ENCODE data around the gene KAT6B. TPM values are rescaled to one million over a fixed set of nuclear protein-coding genes. Genes with fewer than 3 reads are reported as not detected.

KAT6B gene
- polyA plus RNA-seq, 6 donors from 2014 or later: 12.0 to 42.5 (median 29.4) TPM

- ATAC-seq (ENCODE audit: low read depth in 2 of 2) (no peak), DNase-seq (no peak)
- H3K4me1 Mint-ChIP-seq: peaks cover 4 to 15% (median 14%) of the 10 kb centered on the region in 3 donors
- H3K4me3 Mint-ChIP-seq: no peak overlapping the region
- H3K36me3 Mint-ChIP-seq: peaks cover 5 to 39% of the 10 kb centered on the region in 2 donors
- no peak overlapping the region for H3K27ac Mint-ChIP-seq
- no peaks in the 10 kb centered on the region for H3K9me3 Mint-ChIP-seq
- H3K27me3 Mint-ChIP-seq: no peaks in the 10 kb centered on the region
Measured at GRCh38 chr10:74987339-74988053, 161.1 kb downstream of the KAT6B start.

GRCh38 chr10:74988054-74988775 is 161.8 kb downstream of the KAT6B start:
- ATAC-seq (ENCODE audit: low read depth in 2 of 2) (no peak), DNase-seq (no peak)
- Mint-ChIP-seq H3K4me3 (no peak overlapping the region), H3K27ac (peak overlapping the region in 2 of 6 donors; percentile 11 to 28), H3K4me1 (peaks cover 0 to 9% (median 7%) of the 10 kb centered on the region in 3 donors), H3K27me3 (no peaks in the 10 kb centered on the region), H3K9me3 (no peaks in the 10 kb centered on the region), H3K36me3 (peaks cover 5 to 45% of the 10 kb centered on the region in 2 donors)

- ATAC-seq (ENCODE audit: low read depth in 2 of 2): no peak
- peak overlapping the region in 2 of 6 donors; percentile 7 to 9 for H3K27ac Mint-ChIP-seq
- no peaks in the 10 kb centered on the region for H3K27me3 Mint-ChIP-seq
- peaks cover 0 to 6% (median 5%) of the 10 kb centered on the region in 3 donors for H3K4me1 Mint-ChIP-seq
- DNase-seq: no peak
- H3K36me3 Mint-ChIP-seq: peaks cover 9 to 47% of the 10 kb centered on the region in 2 donors
- H3K9me3 Mint-ChIP-seq: no peaks in the 10 kb centered on the region
- H3K4me3 Mint-ChIP-seq: no peak overlapping the region
Measured at GRCh38 chr10:74988832-74989561, 162.6 kb downstream of the KAT6B start.

DNA sequence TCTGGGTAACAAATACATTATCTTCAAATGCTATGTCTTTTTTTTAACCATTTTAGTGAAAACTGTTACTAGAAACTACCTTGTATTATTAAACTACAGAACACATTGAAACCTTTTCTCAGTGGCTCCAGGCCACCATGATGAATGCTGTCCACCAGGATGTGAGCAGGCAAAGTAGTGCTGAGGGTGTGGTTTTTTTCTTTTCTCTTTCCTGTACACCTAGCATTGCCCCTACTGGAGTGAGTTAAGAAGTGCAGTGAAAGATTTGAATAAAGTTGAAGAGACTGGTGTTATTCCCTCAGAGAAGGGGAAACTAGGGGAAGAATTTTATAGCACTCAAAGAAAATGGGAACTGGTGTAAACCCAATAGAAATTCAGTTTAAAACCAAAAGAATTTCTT is 165.0 kb downstream of the KAT6B start:
- Mint-ChIP-seq H3K9me3 (no peaks in the 10 kb centered on the region), H3K4me1 (peaks cover 0 to 6% (median 5%) of the 10 kb centered on the region in 3 donors), H3K4me3 (no peak overlapping the region), H3K36me3 (peaks cover 28 to 54% of the 10 kb centered on the region in 2 donors), H3K27ac (peak overlapping the region in 2 of 6 donors; percentile 25 to 35), H3K27me3 (no peaks in the 10 kb centered on the region)
- DNase-seq (no peak), ATAC-seq (ENCODE audit: low read depth in 2 of 2) (peak; percentile 68 to 85)

DNA sequence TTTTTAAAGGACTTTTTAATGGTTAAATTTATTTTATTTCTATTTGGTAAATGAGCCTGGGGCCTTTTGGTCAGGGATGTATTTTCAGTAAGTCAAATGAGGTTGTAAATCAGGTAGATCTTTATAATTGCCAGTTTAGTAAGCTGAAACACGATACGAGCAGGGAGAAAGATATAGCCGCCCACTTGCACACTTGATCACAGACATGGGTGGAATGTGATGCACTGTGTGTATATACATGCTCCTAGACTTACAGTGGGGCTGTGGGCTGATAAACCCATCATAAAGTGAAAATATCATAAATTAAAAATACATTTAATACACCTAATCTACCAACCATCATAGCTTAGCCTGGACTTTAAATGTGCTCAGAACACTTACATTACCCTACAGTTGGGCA is 165.7 kb downstream of the KAT6B start:
- Mint-ChIP-seq H3K4me3 (no peak overlapping the region), H3K9me3 (no peaks in the 10 kb centered on the region), H3K27me3 (no peaks in the 10 kb centered on the region), H3K27ac (no peak overlapping the region), H3K4me1 (peaks cover 0 to 6% (median 5%) of the 10 kb centered on the region in 3 donors), H3K36me3 (peaks cover 29 to 54% of the 10 kb centered on the region in 2 donors)
- ATAC-seq (ENCODE audit: low read depth in 2 of 2): no peak
- no peak for DNase-seq

GRCh38 chr10:74993649-74994048 is 167.2 kb downstream of the KAT6B start:
- Mint-ChIP-seq H3K27ac (no peak overlapping the region), H3K36me3 (peaks cover 29 to 44% of the 10 kb centered on the region in 2 donors), H3K4me1 (peaks cover 0 to 6% (median 5%) of the 10 kb centered on the region in 3 donors), H3K9me3 (no peaks in the 10 kb centered on the region), H3K4me3 (no peak overlapping the region), H3K27me3 (no peaks in the 10 kb centered on the region)
- DNase-seq: no peak
- ATAC-seq (ENCODE audit: low read depth in 2 of 2): no peak

GRCh38 chr10:74994854-74995253 is 168.5 kb downstream of the KAT6B start:
- no peak overlapping the region for H3K27ac Mint-ChIP-seq
- ATAC-seq (ENCODE audit: low read depth in 2 of 2): no peak
- H3K36me3 Mint-ChIP-seq: peaks cover 29 to 42% of the 10 kb centered on the region in 2 donors

GRCh38 chr10:74995806-74996205 is 169.4 kb downstream of the KAT6B start:
- Mint-ChIP-seq H3K27ac (peak overlapping the region in 1 of 6 donors; percentile 66), H3K4me3 (peak overlapping the region in 1 of 8 donors; percentile 0), H3K4me1 (peaks cover 11 to 25% (median 24%) of the 10 kb centered on the region in 3 donors), H3K9me3 (no peaks in the 10 kb centered on the region), H3K36me3 (peaks cover 29 to 41% of the 10 kb centered on the region in 2 donors), H3K27me3 (no peaks in the 10 kb centered on the region)
- no peak for ATAC-seq (ENCODE audit: low read depth in 2 of 2)
- no peak for DNase-seq

More at GRCh38 chr10:74994854-74995253, 168.5 kb downstream of the KAT6B start:
- Mint-ChIP-seq H3K27me3 (no peaks in the 10 kb centered on the region), H3K4me3 (no peak overlapping the region), H3K9me3 (no peaks in the 10 kb centered on the region), H3K4me1 (peaks cover 1 to 15% (median 15%) of the 10 kb centered on the region in 3 donors)
- no peak for DNase-seq

DNA sequence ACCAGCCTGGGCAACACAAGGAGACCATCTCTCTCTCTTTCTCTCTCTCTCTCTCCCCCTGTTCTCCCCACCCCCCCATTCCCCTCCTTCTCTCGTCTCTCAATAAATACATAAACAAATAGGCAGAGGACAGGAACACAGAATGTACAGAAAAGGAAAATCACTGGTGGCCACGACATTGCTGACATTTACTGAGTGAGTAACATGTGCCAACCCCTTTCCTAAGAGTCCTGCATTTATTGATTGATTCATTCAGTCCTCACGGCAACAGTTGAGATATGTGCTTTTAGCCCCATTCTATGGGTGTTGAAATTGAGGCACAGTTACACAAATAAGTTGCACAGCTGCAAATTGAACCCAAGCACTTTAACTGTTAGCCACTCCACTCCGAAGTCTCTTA is 170.8 kb downstream of the KAT6B start:
- H3K27me3 Mint-ChIP-seq: no peaks in the 10 kb centered on the region
- H3K36me3 Mint-ChIP-seq: peaks cover 29 to 33% of the 10 kb centered on the region in 2 donors
- H3K9me3 Mint-ChIP-seq: no peaks in the 10 kb centered on the region
- no peak overlapping the region for H3K27ac Mint-ChIP-seq
- DNase-seq (no peak), ATAC-seq (ENCODE audit: low read depth in 2 of 2) (no peak)
- H3K4me3 Mint-ChIP-seq: no peak overlapping the region
- H3K4me1 Mint-ChIP-seq: peaks cover 16 to 33% (median 32%) of the 10 kb centered on the region in 3 donors

DNA sequence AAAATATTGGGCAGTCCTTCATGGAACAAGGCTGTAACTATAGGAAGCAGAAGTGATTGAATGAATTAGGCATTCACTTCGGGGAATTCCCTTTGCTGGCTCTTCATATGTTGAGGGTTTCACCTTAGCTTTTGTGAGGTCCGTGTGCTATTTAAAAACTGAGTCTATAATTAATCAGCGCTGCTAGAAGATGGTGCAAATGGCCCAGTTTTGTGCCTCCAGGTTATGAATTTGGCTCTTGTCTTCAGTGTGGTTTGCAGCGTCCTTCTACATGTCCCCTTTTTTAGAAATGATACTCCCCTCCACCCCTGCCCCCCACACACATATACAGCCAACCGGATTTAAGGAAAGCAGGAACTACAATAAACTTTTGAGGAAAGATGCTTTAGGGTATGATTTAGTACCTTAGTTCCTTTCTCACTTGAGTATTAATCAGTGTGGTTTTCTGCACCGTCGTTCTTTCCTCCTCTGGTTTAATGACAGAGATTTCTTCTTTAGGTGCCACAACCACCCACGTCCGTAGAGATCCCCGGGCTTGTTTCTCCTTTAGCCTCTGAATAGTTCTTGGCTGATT is 174.4 kb downstream of the KAT6B start:
- peak; percentile 96 to 98 for ATAC-seq (ENCODE audit: low read depth in 2 of 2)
- peak overlapping the region; percentile 7 to 78 (median 70) for H3K4me3 Mint-ChIP-seq
- DNase-seq: peak; percentile 40
- peaks cover 6 to 14% of the 10 kb centered on the region in 2 donors for H3K36me3 Mint-ChIP-seq
- H3K27ac Mint-ChIP-seq: peak overlapping the region; percentile 37 to 83 (median 70)
- peaks cover 16 to 36% (median 35%) of the 10 kb centered on the region in 3 donors for H3K4me1 Mint-ChIP-seq
- H3K27me3 Mint-ChIP-seq: no peaks in the 10 kb centered on the region
- no peaks in the 10 kb centered on the region for H3K9me3 Mint-ChIP-seq

DNA sequence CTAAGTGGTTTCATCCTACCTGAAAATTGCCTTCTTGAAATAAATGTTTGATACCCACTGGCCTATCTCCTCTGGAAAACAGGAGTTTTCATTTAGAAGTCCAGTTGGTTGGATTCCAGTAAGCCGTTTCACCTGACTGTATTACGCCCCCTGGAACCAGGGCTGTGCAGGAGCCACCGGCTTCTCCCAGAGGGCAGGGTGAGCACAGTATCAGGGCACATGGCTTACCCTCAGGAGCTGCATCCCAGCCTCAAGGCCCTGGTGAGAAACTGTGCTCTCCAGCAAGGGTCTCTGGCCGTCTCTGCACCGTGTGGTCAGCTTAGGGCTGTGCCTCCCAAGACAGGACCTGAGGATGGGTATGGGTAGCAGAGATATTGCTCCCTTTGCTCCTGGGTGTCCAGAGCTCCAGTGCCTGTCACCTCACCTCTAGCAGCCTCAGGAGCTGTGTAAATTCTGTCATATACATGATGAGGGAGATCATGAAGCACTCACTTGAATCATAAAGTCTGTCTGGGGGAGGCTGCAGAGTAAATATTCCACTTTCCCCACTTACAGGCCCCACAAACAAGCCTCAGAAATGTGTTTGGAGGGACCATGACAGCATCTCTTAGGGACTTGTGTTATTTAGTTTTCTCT is 175.4 kb downstream of the KAT6B start:
- no peak for DNase-seq
- no peaks in the 10 kb centered on the region for H3K9me3 Mint-ChIP-seq
- peaks cover 16 to 36% (median 35%) of the 10 kb centered on the region in 3 donors for H3K4me1 Mint-ChIP-seq
- peaks cover 0 to 7% of the 10 kb centered on the region in 2 donors for H3K36me3 Mint-ChIP-seq
- peak overlapping the region in 3 of 6 donors; percentile 34 to 69 (median 49) for H3K27ac Mint-ChIP-seq
- no peaks in the 10 kb centered on the region for H3K27me3 Mint-ChIP-seq
- ATAC-seq (ENCODE audit: low read depth in 2 of 2): no peak
- H3K4me3 Mint-ChIP-seq: peak overlapping the region in 3 of 8 donors; percentile 9 to 66 (median 35)

- Mint-ChIP-seq H3K9me3 (no peaks in the 10 kb centered on the region), H3K27ac (peak overlapping the region in 2 of 6 donors; percentile 49 to 69), H3K4me3 (no peak overlapping the region), H3K4me1 (peaks cover 16 to 36% (median 35%) of the 10 kb centered on the region in 3 donors), H3K36me3 (peaks cover 0 to 7% of the 10 kb centered on the region in 2 donors), H3K27me3 (no peaks in the 10 kb centered on the region)
- ATAC-seq (ENCODE audit: low read depth in 2 of 2) (no peak), DNase-seq (no peak)
Measured at GRCh38 chr10:75002351-75002725, 175.9 kb downstream of the KAT6B start.
